ENCODE data around the gene METTL8.

METTL8 gene, protein sequence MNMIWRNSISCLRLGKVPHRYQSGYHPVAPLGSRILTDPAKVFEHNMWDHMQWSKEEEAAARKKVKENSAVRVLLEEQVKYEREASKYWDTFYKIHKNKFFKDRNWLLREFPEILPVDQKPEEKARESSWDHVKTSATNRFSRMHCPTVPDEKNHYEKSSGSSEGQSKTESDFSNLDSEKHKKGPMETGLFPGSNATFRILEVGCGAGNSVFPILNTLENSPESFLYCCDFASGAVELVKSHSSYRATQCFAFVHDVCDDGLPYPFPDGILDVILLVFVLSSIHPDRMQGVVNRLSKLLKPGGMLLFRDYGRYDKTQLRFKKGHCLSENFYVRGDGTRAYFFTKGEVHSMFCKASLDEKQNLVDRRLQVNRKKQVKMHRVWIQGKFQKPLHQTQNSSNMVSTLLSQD

GRCh38 chr2:171433763-171434012 lies at the start of gene METTL8:
METTL8 (minus strand) TSS chr2:171433990; CDS start chr2:171392185, 41,805 bp downstream.
- DNase-seq (ENCODE audit: low read depth) = no peak

- no peak for DNase-seq (ENCODE audit: low read depth)
These were observed 49.1 kb upstream of the METTL8 start for GRCh38 chr2:171482877-171483276.

- DNase-seq (ENCODE audit: low read depth) = no peak
These were observed 48.5 kb upstream of the METTL8 start for GRCh38 chr2:171482308-171482707.

- DNase-seq (ENCODE audit: low read depth) = no peak
These were observed 47.1 kb upstream of the METTL8 start for GRCh38 chr2:171480908-171481307.

GRCh38 chr2:171479154-171479814 lies 45.5 kb upstream of the METTL8 start:
- DNase-seq (ENCODE audit: low read depth) = no peak

GRCh38 chr2:171478345-171478744 lies 44.6 kb upstream of the METTL8 start:
- no peak for DNase-seq (ENCODE audit: low read depth)

GRCh38 chr2:171475979-171476378 lies 42.2 kb upstream of the METTL8 start:
- no peak for DNase-seq (ENCODE audit: low read depth)

GRCh38 chr2:171470129-171470528 lies 36.3 kb upstream of the METTL8 start:
- no peak for DNase-seq (ENCODE audit: low read depth)

DNA sequence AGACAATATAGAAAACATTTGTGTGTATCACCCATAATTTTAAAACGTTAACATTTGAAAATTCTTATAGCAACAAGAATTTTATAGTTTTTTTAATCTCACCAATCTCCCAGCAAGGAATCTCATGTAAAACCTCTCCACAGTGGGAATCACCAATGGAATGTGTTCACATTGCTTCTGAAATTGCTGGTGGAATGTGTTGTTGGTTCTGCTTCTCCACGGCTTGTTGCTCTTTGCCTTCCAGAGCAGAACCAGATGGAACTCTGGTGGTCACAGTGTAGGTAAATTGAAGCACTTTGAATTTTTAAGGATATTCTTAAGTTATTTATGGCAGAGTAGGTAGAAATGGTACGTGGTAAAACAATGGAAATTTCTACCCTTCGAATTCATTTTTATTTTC lies 35.4 kb upstream of the METTL8 start:
- DNase-seq (ENCODE audit: low read depth) = no peak

- no peak for DNase-seq (ENCODE audit: low read depth)
These were observed 26.7 kb upstream of the METTL8 start for GRCh38 chr2:171460537-171460936.

DNA sequence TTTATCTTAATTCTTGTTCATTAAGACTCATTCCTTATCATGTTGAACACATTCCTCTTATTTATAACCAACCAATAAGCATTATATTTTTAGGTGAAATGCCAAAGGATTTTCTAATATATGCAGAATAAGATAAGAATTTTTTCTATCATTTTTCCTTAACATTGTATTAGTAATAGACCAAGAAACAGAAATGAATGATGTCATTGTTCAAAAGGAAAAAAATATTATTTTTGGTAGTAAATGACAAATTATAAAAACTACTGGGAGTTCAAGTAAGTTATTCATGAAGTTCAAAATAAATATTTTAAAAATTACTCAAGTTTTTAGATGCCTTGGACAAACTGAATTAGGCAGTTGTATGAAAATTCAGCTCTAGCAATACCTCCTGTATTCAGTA lies 25.7 kb upstream of the METTL8 start:
- no peak for DNase-seq (ENCODE audit: low read depth)

DNA sequence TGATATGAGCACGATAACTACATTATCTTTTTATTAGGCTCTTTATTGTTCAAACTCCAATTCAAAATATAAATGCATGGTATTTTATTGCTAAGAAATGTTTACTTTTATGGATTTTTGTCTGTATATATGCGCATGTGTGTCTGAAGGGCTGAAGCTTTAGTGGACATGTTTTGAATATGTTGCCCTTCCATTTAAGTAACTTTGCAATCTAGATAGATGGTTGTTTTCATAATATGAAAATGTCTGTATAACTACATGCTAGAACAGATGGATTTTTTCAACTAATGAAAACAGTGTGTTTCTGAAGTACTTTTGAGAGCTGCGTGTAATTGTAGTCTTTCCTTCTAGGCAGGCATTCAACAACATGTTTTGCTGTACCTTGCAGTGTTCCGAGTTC lies 19.0 kb upstream of the METTL8 start:
- DNase-seq (ENCODE audit: low read depth) = no peak

DNA sequence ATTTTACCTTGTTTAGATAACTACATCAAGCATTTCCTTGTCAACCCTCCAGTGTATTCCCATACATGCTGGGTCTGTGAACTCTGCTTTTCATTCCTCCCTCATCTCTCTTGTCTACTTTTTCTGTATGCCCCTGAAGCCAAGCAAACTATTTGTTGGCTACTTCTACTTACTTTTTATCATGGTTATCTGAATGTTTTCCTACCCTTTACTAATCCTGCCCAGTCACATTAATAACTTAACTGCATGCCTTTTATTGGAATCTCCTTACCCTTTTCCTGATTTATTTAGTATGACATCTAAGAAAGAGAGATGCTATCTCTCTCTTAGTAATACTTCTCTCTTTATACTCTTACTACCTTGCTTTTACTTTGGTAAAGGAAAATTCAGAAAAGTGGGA lies 17.3 kb upstream of the METTL8 start:
- no peak for DNase-seq (ENCODE audit: low read depth)

- DNase-seq (ENCODE audit: low read depth) = no peak
These were observed 13.9 kb upstream of the METTL8 start for GRCh38 chr2:171447675-171448074.

DNA sequence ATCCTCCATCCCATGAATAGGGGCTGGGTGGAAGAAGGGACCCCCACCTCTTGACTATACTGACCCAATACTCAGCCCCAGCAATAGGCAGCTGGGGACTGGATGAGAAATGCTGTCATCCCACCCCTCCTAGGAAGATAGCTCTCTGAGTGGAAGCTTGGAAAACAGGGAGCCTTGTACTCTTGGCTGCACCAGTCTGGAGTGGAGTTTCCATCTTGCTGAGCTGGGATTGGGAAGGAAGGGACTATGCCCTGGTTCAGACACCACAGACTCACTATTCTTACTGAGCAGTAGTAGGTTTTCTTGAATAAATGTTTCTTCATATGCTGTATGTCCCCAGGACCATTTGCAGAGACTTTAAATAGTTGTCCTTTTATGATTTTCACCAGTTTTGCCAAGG lies 7.7 kb upstream of the METTL8 start:
- DNase-seq (ENCODE audit: low read depth) = no peak

- DNase-seq (ENCODE audit: low read depth) = peak; percentile 42
These were observed 2.5 kb upstream of the METTL8 start for GRCh38 chr2:171436307-171436706.

DNA sequence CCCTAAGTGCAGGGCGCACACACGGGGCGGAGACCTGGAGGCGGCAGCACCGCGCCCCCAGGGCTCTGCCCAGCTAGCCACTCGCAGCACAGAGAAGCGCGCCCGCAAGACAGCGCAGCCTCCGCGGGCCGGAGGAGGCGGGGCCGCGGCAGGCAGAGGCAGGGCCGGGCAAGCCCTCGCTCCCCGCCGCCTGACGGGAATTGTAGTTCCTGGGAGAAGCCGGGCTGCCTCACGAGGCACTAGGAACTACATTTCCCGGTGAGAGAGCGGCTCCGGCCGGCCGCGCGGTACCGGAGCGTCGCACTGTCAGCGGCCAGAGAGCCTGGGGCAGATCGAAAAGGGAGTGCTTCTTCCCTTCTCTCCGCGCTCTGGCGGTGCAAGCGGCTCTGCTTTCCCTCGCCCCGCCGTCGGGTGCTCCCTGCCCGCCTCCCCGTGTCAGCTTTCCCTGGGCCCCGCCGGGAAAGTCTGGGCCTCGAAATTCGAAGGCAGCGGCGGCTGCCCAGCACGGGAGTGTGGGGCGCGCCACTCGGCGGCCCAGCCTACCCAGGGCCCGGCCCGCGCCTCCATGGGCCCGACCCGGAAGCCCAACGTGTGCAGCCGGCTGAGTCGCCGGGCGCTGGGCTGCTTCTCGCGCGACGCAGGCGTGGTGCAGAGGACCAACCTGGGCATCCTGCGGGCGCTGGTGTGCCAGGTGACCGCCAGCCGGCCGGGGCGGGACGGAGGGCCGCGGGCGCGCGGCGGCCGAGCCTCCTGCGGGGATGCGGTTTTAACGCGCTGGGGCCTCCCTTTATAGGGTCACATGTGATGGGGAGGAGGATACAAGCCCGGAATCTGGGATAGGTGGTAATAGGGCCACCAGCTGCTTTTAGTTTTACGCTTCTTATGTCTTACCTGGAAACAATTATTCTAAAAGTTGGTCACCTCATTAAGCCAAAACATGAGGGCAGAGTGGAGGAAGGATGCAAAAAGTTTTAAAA lies 511 bp upstream of the METTL8 start, which contains the start of gene DCAF17:
Gene DCAF17, plus strand, starts transcription at position 214 of the 977 bp plus-strand sequence. Its CDS starts 352 bp downstream, at position 566.
- peak; percentile 93 for DNase-seq (ENCODE audit: low read depth)

DNA sequence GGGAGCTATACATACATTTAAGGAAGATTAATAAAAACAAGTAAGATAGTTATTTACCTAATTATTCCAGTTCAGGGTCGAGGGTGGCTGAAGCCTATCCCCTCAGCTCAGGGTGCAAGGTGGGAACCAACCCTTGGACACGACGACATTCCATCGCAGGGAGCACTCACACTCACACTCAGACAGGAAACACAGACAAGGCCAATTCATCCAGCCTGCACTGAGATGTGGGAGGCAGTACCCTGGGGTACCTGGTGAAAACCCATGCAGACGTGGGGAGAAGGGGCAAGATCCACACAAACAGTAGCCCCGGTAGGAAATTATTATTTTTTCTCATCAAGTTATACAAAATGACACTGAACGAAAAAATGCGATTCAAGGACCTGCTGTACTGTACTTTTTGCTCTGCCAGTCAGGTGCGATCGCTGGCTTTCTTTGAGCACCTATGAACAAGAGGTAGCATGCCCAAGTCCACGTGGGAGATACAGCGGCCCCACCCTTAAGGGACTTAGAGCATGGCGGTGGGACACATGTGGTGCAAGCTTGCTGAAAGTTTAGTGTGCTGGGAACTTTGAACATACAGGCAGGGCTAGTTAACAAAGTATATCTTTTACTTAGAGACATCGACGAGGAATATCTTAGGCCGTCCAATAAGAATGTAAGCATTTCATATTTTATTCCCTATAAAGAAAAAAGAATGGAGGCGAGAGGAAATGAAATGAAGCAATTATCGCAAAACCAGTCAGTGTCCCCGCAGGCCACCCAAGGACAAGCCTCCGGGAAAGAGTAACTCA lies 624 bp downstream of the METTL8 start:
- DNase-seq (ENCODE audit: low read depth) = peak; percentile 23

- no peak for DNase-seq (ENCODE audit: low read depth)
These were observed 1.4 kb downstream of the METTL8 start for GRCh38 chr2:171432206-171432968.

GRCh38 chr2:171431677-171432167 lies 2.1 kb downstream of the METTL8 start:
- no peak for DNase-seq (ENCODE audit: low read depth)

All from fibroblast of the conjunctiva (primary cell).